Measurements from ENCODE around the gene CNDP2.

DNA sequence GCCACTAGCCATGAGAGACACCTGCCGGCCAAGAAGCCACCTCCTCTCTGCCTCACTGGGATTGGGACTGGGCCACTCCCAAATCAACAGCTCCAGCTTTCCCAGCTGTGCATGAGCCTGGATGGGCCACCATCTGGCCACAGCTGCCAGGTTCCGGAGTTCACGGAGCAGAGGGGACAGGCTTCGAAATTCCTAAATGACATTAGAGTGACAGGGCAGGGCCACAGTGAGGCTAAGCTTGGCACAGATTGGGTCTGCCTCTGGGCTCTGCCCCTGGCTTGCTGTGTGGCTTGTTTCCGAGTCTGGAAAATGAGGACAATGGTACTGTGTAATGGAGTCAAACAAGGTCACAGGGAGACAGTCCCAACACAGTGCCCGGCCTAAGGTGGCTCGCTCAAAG is 45.5 kb upstream of the CNDP2 start:
- TF ChIP-seq CREB1 (IDR thresholded peaks at IDR 0.05; ENCODE audit: low read depth) (no peak), EP300 (IDR thresholded peaks at IDR 0.05; ENCODE audit: borderline replicate concordance) (no peak), RAD21 (IDR thresholded peaks at IDR 0.05; ENCODE audit: low read depth) (no peak), TCF12 (IDR thresholded peaks at IDR 0.05; ENCODE audit: low read depth) (no peak), CEBPB (IDR thresholded peaks at IDR 0.05) (no peak), FOXM1 (IDR thresholded peaks at IDR 0.05; ENCODE audit: borderline replicate concordance, low read depth) (no peak), YY1 (IDR thresholded peaks at IDR 0.05; ENCODE audit: low read depth) (no peak), NFIC (IDR thresholded peaks at IDR 0.05) (no peak), TEAD4 (IDR thresholded peaks at IDR 0.05) (no peak)
- TF ChIP-seq, protein P1, sequence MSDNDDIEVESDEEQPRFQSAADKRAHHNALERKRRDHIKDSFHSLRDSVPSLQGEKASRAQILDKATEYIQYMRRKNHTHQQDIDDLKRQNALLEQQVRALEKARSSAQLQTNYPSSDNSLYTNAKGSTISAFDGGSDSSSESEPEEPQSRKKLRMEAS (IDR thresholded peaks at IDR 0.05) = no peak
- TF ChIP-seq, protein P2, sequence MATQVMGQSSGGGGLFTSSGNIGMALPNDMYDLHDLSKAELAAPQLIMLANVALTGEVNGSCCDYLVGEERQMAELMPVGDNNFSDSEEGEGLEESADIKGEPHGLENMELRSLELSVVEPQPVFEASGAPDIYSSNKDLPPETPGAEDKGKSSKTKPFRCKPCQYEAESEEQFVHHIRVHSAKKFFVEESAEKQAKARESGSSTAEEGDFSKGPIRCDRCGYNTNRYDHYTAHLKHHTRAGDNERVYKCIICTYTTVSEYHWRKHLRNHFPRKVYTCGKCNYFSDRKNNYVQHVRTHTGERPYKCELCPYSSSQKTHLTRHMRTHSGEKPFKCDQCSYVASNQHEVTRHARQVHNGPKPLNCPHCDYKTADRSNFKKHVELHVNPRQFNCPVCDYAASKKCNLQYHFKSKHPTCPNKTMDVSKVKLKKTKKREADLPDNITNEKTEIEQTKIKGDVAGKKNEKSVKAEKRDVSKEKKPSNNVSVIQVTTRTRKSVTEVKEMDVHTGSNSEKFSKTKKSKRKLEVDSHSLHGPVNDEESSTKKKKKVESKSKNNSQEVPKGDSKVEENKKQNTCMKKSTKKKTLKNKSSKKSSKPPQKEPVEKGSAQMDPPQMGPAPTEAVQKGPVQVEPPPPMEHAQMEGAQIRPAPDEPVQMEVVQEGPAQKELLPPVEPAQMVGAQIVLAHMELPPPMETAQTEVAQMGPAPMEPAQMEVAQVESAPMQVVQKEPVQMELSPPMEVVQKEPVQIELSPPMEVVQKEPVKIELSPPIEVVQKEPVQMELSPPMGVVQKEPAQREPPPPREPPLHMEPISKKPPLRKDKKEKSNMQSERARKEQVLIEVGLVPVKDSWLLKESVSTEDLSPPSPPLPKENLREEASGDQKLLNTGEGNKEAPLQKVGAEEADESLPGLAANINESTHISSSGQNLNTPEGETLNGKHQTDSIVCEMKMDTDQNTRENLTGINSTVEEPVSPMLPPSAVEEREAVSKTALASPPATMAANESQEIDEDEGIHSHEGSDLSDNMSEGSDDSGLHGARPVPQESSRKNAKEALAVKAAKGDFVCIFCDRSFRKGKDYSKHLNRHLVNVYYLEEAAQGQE (IDR thresholded peaks at IDR 0.05; ENCODE audit: low read depth) = no peak

Measured in Ishikawa (cell line).